ENCODE measurements around the gene NCBP3. TPM values are rescaled to one million over a fixed set of nuclear protein-coding genes. Genes with fewer than 3 reads are reported as not detected.

The NCBP3 gene
- total and polyA plus RNA-seq, 2 of the 4 experiments (the other 2 are of a cell fraction) = 10.8 to 13.5 TPM

DNA sequence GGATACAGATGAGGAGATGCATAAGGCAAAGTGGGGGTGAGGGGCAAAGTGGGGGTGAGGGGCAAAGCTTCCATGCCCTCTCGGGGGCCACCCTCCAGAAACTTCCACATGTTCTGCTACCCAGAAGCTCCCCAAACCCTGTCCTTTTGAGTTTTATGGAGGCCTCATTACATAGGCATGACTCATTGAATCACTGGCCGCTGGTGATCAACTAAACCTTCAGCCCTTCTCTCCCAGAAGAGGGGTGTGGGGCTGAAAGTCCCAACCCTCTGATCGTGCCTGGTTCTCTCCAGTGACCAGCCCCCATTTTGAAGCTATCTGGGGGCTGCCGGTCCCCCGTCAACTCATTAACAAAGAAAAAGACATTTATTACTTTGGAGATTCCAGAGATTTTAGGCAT is 72.5 kb downstream of the NCBP3 start:
- no peak overlapping the region for H3K9ac ChIP-seq (ENCODE audit: low read depth, low read length)
- H3K56ac ChIP-seq (ENCODE audit: extremely low read depth, insufficient read depth, low read length) = no peak overlapping the region
- no peak overlapping the region for H3K23ac ChIP-seq (ENCODE audit: low read depth, low read length)
- H2BK5ac ChIP-seq (ENCODE audit: low read depth, low read length, poor library complexity, severe bottlenecking) = no peak overlapping the region
- no peaks in the 10 kb centered on the region for H3K79me1 ChIP-seq (ENCODE audit: low read depth in 1 of 2, low read length in 2 of 2)
- CTCF ChIA-PET = no interaction called here
- no peak overlapping the region for H2AK5ac ChIP-seq (ENCODE audit: low read depth, low read length)
- H4K5ac ChIP-seq (ENCODE audit: low read depth, low read length) = no peak overlapping the region
- H2BK120ac ChIP-seq (ENCODE audit: low read depth, low read length) = peak overlapping the region; percentile 50; the same call in 1 of the 2 replicates
- POLR2A ChIA-PET (ENCODE audit: unreplicated experiment) = no interaction called here
- no peak overlapping the region for H3K14ac ChIP-seq (replicated peaks; ENCODE audit: low read depth, low read length)
- in situ Hi-C loops (cut with MboI; ENCODE audit: low sequenced_read_pairs) = no loop called here
- no peak overlapping the region; the same call in 1 of the 2 replicates for H3K18ac ChIP-seq (ENCODE audit: low read depth, low read length)
- H2AFZ ChIP-seq (replicated peaks; ENCODE audit: low read length, poor library complexity) = peak overlapping the region; percentile 61
- no peaks in the 10 kb centered on the region for H4K20me1 ChIP-seq (ENCODE audit: insufficient read depth, low read length)
- 0 out of 2 replicates have a peak, but pooled peaks have one; percentile 6 for TF ChIP-seq BHLHE40 (IDR thresholded peaks at IDR 0.05; ENCODE audit: low read depth, low read length)
- TF ChIP-seq, protein P1, sequence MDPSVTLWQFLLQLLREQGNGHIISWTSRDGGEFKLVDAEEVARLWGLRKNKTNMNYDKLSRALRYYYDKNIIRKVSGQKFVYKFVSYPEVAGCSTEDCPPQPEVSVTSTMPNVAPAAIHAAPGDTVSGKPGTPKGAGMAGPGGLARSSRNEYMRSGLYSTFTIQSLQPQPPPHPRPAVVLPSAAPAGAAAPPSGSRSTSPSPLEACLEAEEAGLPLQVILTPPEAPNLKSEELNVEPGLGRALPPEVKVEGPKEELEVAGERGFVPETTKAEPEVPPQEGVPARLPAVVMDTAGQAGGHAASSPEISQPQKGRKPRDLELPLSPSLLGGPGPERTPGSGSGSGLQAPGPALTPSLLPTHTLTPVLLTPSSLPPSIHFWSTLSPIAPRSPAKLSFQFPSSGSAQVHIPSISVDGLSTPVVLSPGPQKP (IDR thresholded peaks at IDR 0.05; ENCODE audit: borderline replicate concordance, low read depth, low read length) = no peak
- TF ChIP-seq FOS (IDR thresholded peaks at IDR 0.05; ENCODE audit: low read depth, low read length) = peak; percentile 72; the same call in 1 of the 2 replicates
- no peak for TF ChIP-seq POLR2A (IDR thresholded peaks at IDR 0.05; ENCODE audit: low read depth, low read length)
- no peak for TF ChIP-seq MXI1 (IDR thresholded peaks at IDR 0.05; ENCODE audit: borderline replicate concordance, low read depth, low read length)
- no peak for TF ChIP-seq MAZ (IDR thresholded peaks at IDR 0.05; ENCODE audit: borderline replicate concordance, low read depth, low read length)
- no peak overlapping the region; the same call in 2 of the 3 replicates for H2BK15ac ChIP-seq (ENCODE audit: low read depth, low read length)
- H3K4ac ChIP-seq (ENCODE audit: low read depth, low read length) = no peak overlapping the region
- no peak overlapping the region for H4K8ac ChIP-seq (ENCODE audit: low read depth in 2 of 2, low read length in 2 of 2)
- no peak overlapping the region for H2BK20ac ChIP-seq (ENCODE audit: low read depth, low read length)
- no peaks in the 10 kb centered on the region for H3K9me3 ChIP-seq (ENCODE audit: control insufficient read depth, insufficient read depth, low read length)
- dilution Hi-C loops (cut with HindIII; ENCODE audit: low sequenced_read_pairs, unreplicated experiment) = no loop called here
- H3K4me1 ChIP-seq (ENCODE audit: control insufficient read depth, insufficient read depth, low read length) = peaks cover 9% of the 10 kb centered on the region; the same call in 1 of the 2 replicates
- H3K27ac ChIP-seq (ENCODE audit: insufficient read depth, low read length) = peak overlapping the region; percentile 19; the same call in 1 of the 2 replicates
- no CpG with 5 or more reads among the region's 5 CpGs for WGBS, 2 experiments (ENCODE audit: extremely low coverage in 2 of 2, insufficient read length in 1 of 2)
- intact Hi-C loops (cut with micrococcal nuclease) = no loop called here
- DNase-seq (peak; percentile 74), ATAC-seq (ENCODE audit: low read depth) (peak; percentile 97)
- H2AK9ac ChIP-seq (replicated peaks; ENCODE audit: low read depth, low read length, poor library complexity) = peak overlapping the region; percentile 53
- H3K27me3 ChIP-seq (ENCODE audit: control insufficient read depth, insufficient read depth, low read length) = no peaks in the 10 kb centered on the region; the same call in 1 of the 2 replicates
- H3K4me2 ChIP-seq (ENCODE audit: low read depth, low read length) = no peak overlapping the region; the same call in 1 of the 2 replicates
- no TSS peak for BruUV-seq (replicated peaks)
- H4K91ac ChIP-seq (ENCODE audit: insufficient read depth, low read depth, low read length) = no peak overlapping the region
- H3K36me3 ChIP-seq (ENCODE audit: control insufficient read depth, insufficient read depth, low read length) = no peaks in the 10 kb centered on the region
- H3K9me1 ChIP-seq (ENCODE audit: insufficient read depth, low read length) = peaks cover 4% of the 10 kb centered on the region; the same call in 1 of the 2 replicates
- no peak overlapping the region for H3K4me3 ChIP-seq (ENCODE audit: insufficient read depth, low read depth, low read length)

All from IMR-90 (cell line).